OCI-LY7 (cell line): ENCODE results near the gene CIT. TPM values are rescaled to one million over a fixed set of nuclear protein-coding genes. Genes with fewer than 3 reads are reported as not detected.

Experiments
- BruUV-seq: library from RNA; stranded (reverse); fragments of 400-500 nt; replicated peaks from 2 replicates; lab custom pipeline; 2021; lab: Mats Ljungman, UMichigan
- CTCF ChIA-PET: fragments of 300-600 bp; sonication (Branson Sonifier 250); formaldehyde crosslinking; loops from one replicate; lab custom pipeline; 2022; ENCODE audit warnings: antibody characterized with exemption; ENCODE audit not compliant: unreplicated experiment; lab: Charles Lee
- POLR2A ChIA-PET: fragments of 300-600 bp; sonication (Branson Sonifier 250); formaldehyde crosslinking; loops from one replicate; lab custom pipeline; 2022; ENCODE audit warnings: antibody characterized with exemption; lab: Charles Lee
- DNase-seq: peaks from one replicate; pipeline ENCODE4 v3.0.0-alpha.2; 2015; ENCODE audit warnings: low spot score
- H2AFZ ChIP-seq: fragments of 200-600 bp; sonication (generic), shearing (Covaris generic); 2 replicates; pipeline ENCODE4 v1.6.1; 2014; ENCODE audit warnings: mild to moderate bottlenecking, antibody characterized with exemption, low read length, moderate library complexity
- H3K27ac ChIP-seq: fragments of 200-600 bp; sonication (generic); 2 replicates; pipeline ENCODE4 v1.5.1; 2014; ENCODE audit warnings: mixed run types, low read depth, mild to moderate bottlenecking, moderate library complexity, low read length, inconsistent platforms; ENCODE audit not compliant: poor library complexity, severe bottlenecking
- H3K36me3 ChIP-seq: fragments of 200-600 bp; sonication (generic); 2 replicates; pipeline ENCODE4 v1.6.1; 2014; ENCODE audit warnings: mild to moderate bottlenecking, antibody characterized with exemption, low read length, moderate library complexity, mixed read lengths; ENCODE audit not compliant: insufficient read depth
- H3K4me1 ChIP-seq: fragments of 200-600 bp; sonication (generic); 2 replicates; pipeline ENCODE4 v1.5.1; 2014; ENCODE audit warnings: mild to moderate bottlenecking, low read length; ENCODE audit not compliant: insufficient read depth, poor library complexity, severe bottlenecking
- H3K4me2 ChIP-seq: fragments of 200-600 bp; sonication (generic); 2 replicates; pipeline ENCODE4 v1.6.1; 2014; ENCODE audit warnings: mild to moderate bottlenecking, low read length
- H3K4me3 ChIP-seq: fragments of 200-600 bp; sonication (generic); 2 replicates; pipeline ENCODE4 v1.5.1; 2014; ENCODE audit warnings: mild to moderate bottlenecking, low read depth, low read length; ENCODE audit not compliant: poor library complexity, severe bottlenecking
- H3K79me2 ChIP-seq: fragments of 200-600 bp; sonication (generic); 2 replicates; pipeline ENCODE4 v1.6.1; 2016; ENCODE audit warnings: low read depth, mild to moderate bottlenecking, low read length, moderate library complexity, mixed read lengths; ENCODE audit not compliant: insufficient read depth
- H3K9me2 ChIP-seq: fragments of 200-600 bp; sonication (generic); 2 replicates; pipeline ENCODE4 v1.6.1; 2016; ENCODE audit warnings: mild to moderate bottlenecking, low read length, mixed read lengths; ENCODE audit not compliant: insufficient read depth
- H3K9me3 ChIP-seq: fragments of 200-600 bp; sonication (generic); 2 replicates; pipeline ENCODE4 v1.6.1; 2014; ENCODE audit warnings: mild to moderate bottlenecking, mixed run types, low read length, mixed read lengths
- H4K20me1 ChIP-seq: fragments of 200-600 bp; sonication (generic); 2 replicates; pipeline ENCODE4 v1.6.1; 2014; ENCODE audit warnings: mild to moderate bottlenecking, antibody characterized with exemption, low read length, moderate library complexity, mixed read lengths; ENCODE audit not compliant: insufficient read depth
- CTCF ChIP-seq: fragments of 200-600 bp; sonication (generic); conservative IDR thresholded peaks from 2 replicates; pipeline ENCODE4 v1.5.1; 2014; ENCODE audit warnings: mild to moderate bottlenecking, antibody characterized with exemption, low read length, moderate library complexity, mixed read lengths
- EZH2phosphoT487 ChIP-seq: fragments of 200-600 bp; sonication (generic); IDR thresholded peaks from 2 replicates; pipeline ENCODE4 v1.6.1; 2018; ENCODE audit warnings: low read depth, borderline replicate concordance, mild to moderate bottlenecking, mixed run types, antibody characterized with exemption, low read length, moderate library complexity, mixed read lengths
- intact Hi-C: fragments of 100-400 bp; cut with micrococcal nuclease; formaldehyde crosslinking; loops from one replicate; pipeline ENCODE4 v1.10.0; 2022; ENCODE audit not compliant: unreplicated experiment
- total RNA-seq, 2 experiments: library from RNA; depleted of rRNA in 1 of 2; stranded (reverse); fragments of >200 nt in 1 of 2; shearing (Covaris generic) in 1 of 2; gene quantifications; 2 replicates each; pipeline ENCODE4 v1.2.3, GENCODE V29; 2014 to 2022

The CIT gene
- total RNA-seq, 2 experiments from 2014 or later, result 33.4 to 90.1 TPM

GRCh38 chr12:119835068-119835467 lies 42.1 kb downstream of the CIT start:
- intact Hi-C loops, result no loop called here
- Histone ChIP-seq H3K4me1 (no peaks in the 10 kb centered on the region), H3K4me3 (no peak overlapping the region), H3K79me2 (no peaks in the 10 kb centered on the region), H3K9me2 (no peaks in the 10 kb centered on the region), H3K36me3 (peaks cover 85% of the 10 kb centered on the region), H3K27ac (no peak overlapping the region), H4K20me1 (no peaks in the 10 kb centered on the region), H2AFZ (no peak overlapping the region), H3K9me3 (no peaks in the 10 kb centered on the region), H3K4me2 (no peak overlapping the region)
- POLR2A ChIA-PET, result interaction anchor here (0.7 kb wide), 1 partner anchor 281 kb away, joined by 3 read pairs; the partner anchor contains the start of gene RAB35
- TF ChIP-seq EZH2phosphoT487, result no peak
- no peak for TF ChIP-seq CTCF
- no TSS peak for BruUV-seq
- CTCF ChIA-PET, result no interaction called here
- DNase-seq, result no peak

GRCh38 chr12:119829439-119829838 lies 47.7 kb downstream of the CIT start:
- Histone ChIP-seq H3K4me1 (no peaks in the 10 kb centered on the region), H3K9me3 (no peaks in the 10 kb centered on the region), H3K27ac (no peak overlapping the region), H3K4me2 (no peak overlapping the region), H4K20me1 (no peaks in the 10 kb centered on the region), H3K9me2 (no peaks in the 10 kb centered on the region), H3K4me3 (no peak overlapping the region), H3K36me3 (peaks cover 92% of the 10 kb centered on the region), H2AFZ (no peak overlapping the region), H3K79me2 (no peaks in the 10 kb centered on the region)
- POLR2A ChIA-PET, result interaction anchor here (0.7 kb wide), 1 partner anchor 11 kb away, joined by 3 read pairs; no protein-coding TSS in a partner anchor
- no peak for DNase-seq
- CTCF ChIA-PET, result no interaction called here
- TF ChIP-seq CTCF, result no peak
- TF ChIP-seq EZH2phosphoT487, result no peak
- TSS peak; percentile 26 for BruUV-seq
- intact Hi-C loops, result no loop called here

DNA sequence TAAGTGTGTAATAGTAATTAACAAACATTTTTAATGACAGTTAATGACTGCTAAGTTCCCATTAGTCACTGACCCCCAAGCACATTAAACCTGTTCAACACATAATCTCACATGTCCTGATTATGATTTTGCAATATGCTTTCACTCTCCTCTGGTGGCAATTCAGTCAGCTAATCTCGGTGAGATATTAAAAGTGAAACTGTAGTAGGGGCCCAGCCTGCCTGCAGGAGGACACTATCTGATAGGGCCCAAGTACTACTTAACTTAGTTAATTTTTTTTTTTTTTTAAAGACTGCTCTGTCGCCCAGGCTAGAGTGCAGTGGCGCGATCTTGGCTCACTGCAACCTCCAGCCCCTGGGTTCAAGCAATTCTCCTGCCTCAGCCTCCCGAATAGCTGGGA lies 48.8 kb downstream of the CIT start:
- Histone ChIP-seq H3K4me3 (no peak overlapping the region), H3K9me3 (no peaks in the 10 kb centered on the region), H3K27ac (no peak overlapping the region), H3K9me2 (no peaks in the 10 kb centered on the region), H3K79me2 (no peaks in the 10 kb centered on the region), H4K20me1 (no peaks in the 10 kb centered on the region), H3K4me1 (no peaks in the 10 kb centered on the region), H3K36me3 (peaks cover 85% of the 10 kb centered on the region), H3K4me2 (no peak overlapping the region), H2AFZ (no peak overlapping the region)
- intact Hi-C loops, result no loop called here
- ChIA-PET CTCF (no interaction called here), POLR2A (interaction anchor here (0.6 kb wide), 1 partner anchor 22 kb away, joined by 8 read pairs; no protein-coding TSS in a partner anchor)
- BruUV-seq, result no TSS peak
- TF ChIP-seq CTCF, result no peak
- TF ChIP-seq EZH2phosphoT487, result no peak
- DNase-seq, result no peak
